Esophagus muscularis mucosa (tissue), 4 donors: ENCODE results near the gene KCNK2. TPM values are rescaled to one million over a fixed set of nuclear protein-coding genes. Genes with fewer than 3 reads are reported as not detected.

ENCODE experiments used
- DNase-seq: peaks from one replicate; pipeline ENCODE4 v3.0.0-alpha.2; 2017; ENCODE audit errors: extremely low spot score
- H3K27ac ChIP-seq, 4 donors: fragments of 200-600 bp; sonication (generic); replicated peaks in 1 of 4; 1 replicate in 3 of 4; 2 replicates in 1 of 4; pipeline ENCODE4 v1.5.1; 2016 to 2019; ENCODE audit warnings: mild to moderate bottlenecking in 1 of 4
- H3K27me3 ChIP-seq, 4 donors: fragments of 200-600 bp; sonication (generic); one replicate each; pipeline versions ENCODE4 v1.5.1 to v1.6.0; 2016 to 2019
- H3K36me3 ChIP-seq, 4 donors: fragments of 200-600 bp; sonication (generic); one replicate each; pipeline ENCODE4 v1.5.1; 2016 to 2019
- H3K4me1 ChIP-seq, 4 donors: fragments of 200-600 bp; sonication (generic); one replicate each; pipeline ENCODE4 v1.5.1; 2016 to 2019
- H3K4me3 ChIP-seq, 4 donors: fragments of 200-600 bp; sonication (generic); 1 replicate in 2 of 4; 2 replicates in 2 of 4; pipeline ENCODE4 v1.5.1; 2016 to 2019; ENCODE audit warnings: mild to moderate bottlenecking in 4 of 4, moderate library complexity in 1 of 4
- H3K9me3 ChIP-seq, 4 donors: fragments of 200-600 bp; sonication (generic); 1 replicate in 3 of 4; 2 replicates in 1 of 4; pipeline ENCODE4 v1.5.1; 2016 to 2019
- EP300 ChIP-seq: sonication (generic); formaldehyde crosslinking; IDR thresholded peaks from one replicate; pipeline ENCODE4 v1.6.1; 2017; ENCODE audit warnings: antibody characterized with exemption
- POLR2A ChIP-seq: fragments of 450-650 bp; IDR thresholded peaks from one replicate; pipeline ENCODE4 v1.6.1; 2017; ENCODE audit warnings: antibody characterized with exemption, moderate library complexity, mild to moderate bottlenecking, low read depth
- POLR2AphosphoS5 ChIP-seq, 2 donors: sonication (generic); formaldehyde crosslinking; IDR thresholded peaks; one replicate each; pipeline ENCODE4 v1.6.1; 2017; ENCODE audit warnings: antibody characterized with exemption in 2 of 2
- WGBS: methylation state at CpG from one replicate; pipeline ENCODE4 v1.1.5; 2018; 5-methylcytosine and 5-hydroxymethylcytosine counted together
- intact Hi-C: fragments of 100-400 bp; cut with DNase I; formaldehyde crosslinking; loops from one replicate; pipeline ENCODE4 v1.15.1; 2023
- total RNA-seq, 4 donors: library from RNA; depleted of rRNA; stranded (reverse); fragments of >200 nt; gene quantifications; one replicate each; pipeline versions ENCODE4 v1.1.0 to v1.2.1, GENCODE V29; 2016
- TF ChIP-seq, protein P1 (sequence below), 3 experiments: fragments of 200-600 bp in 2 of 3; fragments of 450-650 bp in 1 of 3; sonication (generic) in 2 of 3; IDR thresholded peaks; one replicate each; pipeline ENCODE4 v1.5.1; 2017 to 2019; ENCODE audit warnings: antibody characterized with exemption in 3 of 3, mild to moderate bottlenecking in 2 of 3, moderate library complexity in 1 of 3

The KCNK2 gene
- total RNA-seq, 4 donors from 2014 or later, result 0.57 to 3.3 (median 2.8) TPM

DNA sequence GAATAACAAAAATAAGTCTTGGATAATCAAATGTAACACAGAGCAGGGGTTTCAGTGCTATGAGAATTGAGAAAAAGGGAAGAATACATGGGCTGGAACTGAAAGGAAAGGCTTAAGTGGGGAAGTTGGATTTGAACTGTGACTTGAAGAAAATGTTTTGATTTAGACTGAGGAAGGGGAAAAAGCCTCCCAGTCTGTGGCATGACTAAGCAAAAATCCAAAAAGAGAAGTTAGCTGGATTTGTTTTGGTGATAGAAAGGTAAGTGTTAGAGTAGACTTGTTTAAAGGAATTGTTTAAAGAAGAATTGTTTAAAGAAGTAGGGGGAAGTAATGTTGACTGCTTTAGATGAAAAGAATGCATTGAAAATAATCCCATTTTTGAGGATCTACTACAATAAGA is 46.0 kb downstream of the KCNK2 start:
- H3K9me3 ChIP-seq, result no peaks in the 10 kb centered on the region
- H3K4me1 ChIP-seq, result no peaks in the 10 kb centered on the region
- H3K4me3 ChIP-seq, result no peak overlapping the region
- intact Hi-C loops, result no loop called here
- no peaks in the 10 kb centered on the region for H3K36me3 ChIP-seq
- no peaks in the 10 kb centered on the region for H3K27me3 ChIP-seq
- H3K27ac ChIP-seq, result no peak overlapping the region
- TF ChIP-seq, protein P1, sequence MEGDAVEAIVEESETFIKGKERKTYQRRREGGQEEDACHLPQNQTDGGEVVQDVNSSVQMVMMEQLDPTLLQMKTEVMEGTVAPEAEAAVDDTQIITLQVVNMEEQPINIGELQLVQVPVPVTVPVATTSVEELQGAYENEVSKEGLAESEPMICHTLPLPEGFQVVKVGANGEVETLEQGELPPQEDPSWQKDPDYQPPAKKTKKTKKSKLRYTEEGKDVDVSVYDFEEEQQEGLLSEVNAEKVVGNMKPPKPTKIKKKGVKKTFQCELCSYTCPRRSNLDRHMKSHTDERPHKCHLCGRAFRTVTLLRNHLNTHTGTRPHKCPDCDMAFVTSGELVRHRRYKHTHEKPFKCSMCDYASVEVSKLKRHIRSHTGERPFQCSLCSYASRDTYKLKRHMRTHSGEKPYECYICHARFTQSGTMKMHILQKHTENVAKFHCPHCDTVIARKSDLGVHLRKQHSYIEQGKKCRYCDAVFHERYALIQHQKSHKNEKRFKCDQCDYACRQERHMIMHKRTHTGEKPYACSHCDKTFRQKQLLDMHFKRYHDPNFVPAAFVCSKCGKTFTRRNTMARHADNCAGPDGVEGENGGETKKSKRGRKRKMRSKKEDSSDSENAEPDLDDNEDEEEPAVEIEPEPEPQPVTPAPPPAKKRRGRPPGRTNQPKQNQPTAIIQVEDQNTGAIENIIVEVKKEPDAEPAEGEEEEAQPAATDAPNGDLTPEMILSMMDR (IDR thresholded peaks at IDR 0.05), result no peak
- TF ChIP-seq POLR2A, result no peak
- TF ChIP-seq POLR2AphosphoS5 (IDR thresholded peaks at IDR 0.05), result no peak
- TF ChIP-seq EP300, result no peak
- DNase-seq, result no peak

DNA sequence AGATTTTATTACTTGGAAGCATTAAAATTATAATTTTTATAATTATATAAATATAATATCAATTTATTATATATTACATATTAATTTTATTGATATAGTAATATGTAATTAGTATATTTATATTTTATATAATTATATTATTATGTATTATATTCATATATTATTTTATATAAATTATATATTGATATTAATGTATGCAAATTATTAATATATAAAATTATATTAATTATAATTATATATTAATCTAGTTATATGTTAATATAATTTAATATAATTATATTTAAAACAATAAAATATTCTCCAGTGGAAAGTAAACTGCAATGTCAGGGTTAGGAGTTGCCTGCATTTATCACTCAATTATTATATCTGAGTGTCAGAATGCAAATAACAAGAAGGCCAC is 48.8 kb downstream of the KCNK2 start:
- Histone ChIP-seq H3K27ac (no peak overlapping the region), H3K4me1 (no peaks in the 10 kb centered on the region), H3K27me3 (no peaks in the 10 kb centered on the region), H3K4me3 (no peak overlapping the region), H3K36me3 (no peaks in the 10 kb centered on the region), H3K9me3 (no peaks in the 10 kb centered on the region)
- no peak for TF ChIP-seq EP300
- no peak for TF ChIP-seq POLR2AphosphoS5 (IDR thresholded peaks at IDR 0.05)
- no peak for TF ChIP-seq POLR2A
- TF ChIP-seq, protein P1 (IDR thresholded peaks at IDR 0.05), result no peak
- no peak for DNase-seq
- intact Hi-C loops, result no loop called here

DNA sequence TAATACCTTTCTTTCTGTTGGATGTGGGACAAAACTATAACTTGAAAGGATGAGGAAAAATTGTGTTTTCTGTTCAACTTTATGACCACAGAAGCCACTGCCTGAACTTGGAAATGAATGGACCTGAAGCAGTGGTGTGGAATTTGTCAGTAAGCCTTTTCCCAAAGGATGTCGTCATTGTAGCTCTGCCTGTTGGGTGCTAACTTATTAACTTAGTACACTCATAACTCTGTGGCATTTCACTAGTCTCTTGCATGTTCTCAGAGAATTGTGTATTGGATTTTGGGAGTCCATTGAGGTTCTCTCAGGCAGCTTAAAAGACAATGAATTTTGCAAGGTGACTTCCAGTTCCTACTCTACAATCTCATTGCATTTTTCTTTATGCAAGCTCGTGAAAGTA is 49.6 kb downstream of the KCNK2 start:
- TF ChIP-seq, protein P1 (IDR thresholded peaks at IDR 0.05), result no peak
- TF ChIP-seq POLR2A, result no peak
- TF ChIP-seq POLR2AphosphoS5 (IDR thresholded peaks at IDR 0.05), result no peak
- TF ChIP-seq EP300, result no peak
- Histone ChIP-seq H3K27me3 (no peaks in the 10 kb centered on the region), H3K27ac (no peak overlapping the region), H3K4me1 (no peaks in the 10 kb centered on the region), H3K36me3 (no peaks in the 10 kb centered on the region), H3K9me3 (no peaks in the 10 kb centered on the region), H3K4me3 (no peak overlapping the region)
- WGBS, result 71% methylated on average over 2 of the region's 2 CpGs
- no peak for DNase-seq
- intact Hi-C loops, result no loop called here

DNA sequence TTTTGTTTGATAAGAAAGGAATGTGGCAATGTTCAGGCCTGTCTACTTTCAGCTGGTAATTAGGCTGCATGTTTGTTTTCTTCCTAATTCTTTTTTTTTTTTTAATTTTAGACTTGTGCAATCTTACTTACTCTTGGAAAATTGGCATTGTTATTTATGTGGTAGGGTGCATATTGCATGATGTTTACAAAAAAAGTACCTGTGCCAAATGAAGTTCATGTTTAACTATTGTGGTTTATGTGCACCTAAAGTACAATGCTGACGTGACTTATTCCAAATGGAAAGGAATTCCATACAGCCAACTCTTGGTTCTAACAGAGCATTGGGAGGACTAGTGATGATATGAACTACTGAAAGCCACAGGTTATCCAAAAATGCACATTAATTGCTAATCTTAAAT is 51.0 kb downstream of the KCNK2 start:
- TF ChIP-seq EP300, result no peak
- no peak for TF ChIP-seq POLR2AphosphoS5 (IDR thresholded peaks at IDR 0.05)
- no peak for TF ChIP-seq POLR2A
- TF ChIP-seq, protein P1 (IDR thresholded peaks at IDR 0.05), result no peak

DNA sequence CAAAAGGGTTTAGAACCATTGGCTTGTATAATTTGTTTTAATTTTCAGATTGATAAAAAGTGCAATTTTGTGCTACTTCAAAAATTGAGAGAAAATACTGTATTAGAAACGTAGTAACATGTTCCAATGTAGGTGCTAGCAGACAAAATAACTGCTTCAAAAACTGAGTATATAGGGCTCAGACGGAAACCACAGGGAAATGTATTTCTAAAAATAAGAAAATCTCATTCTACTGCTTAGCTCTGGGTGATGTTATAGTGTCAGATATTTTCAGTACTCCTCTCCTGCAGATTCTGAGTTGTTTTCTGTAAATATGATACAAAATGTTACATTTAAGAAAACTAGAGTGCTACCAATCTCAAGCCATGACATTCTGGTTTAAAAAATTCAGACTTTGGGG is 55.4 kb downstream of the KCNK2 start:
- no peak overlapping the region for H3K27ac ChIP-seq
- intact Hi-C loops, result no loop called here
- TF ChIP-seq POLR2AphosphoS5 (IDR thresholded peaks at IDR 0.05) (no peak), POLR2A (no peak), EP300 (no peak)
- TF ChIP-seq, protein P1 (IDR thresholded peaks at IDR 0.05), result no peak
- H3K9me3 ChIP-seq, result peaks cover 0 to 19% (median 0%) of the 10 kb centered on the region in 4 donors
- no peaks in the 10 kb centered on the region for H3K4me1 ChIP-seq
- H3K4me3 ChIP-seq, result no peak overlapping the region
- 50% methylated on average over 2 of the region's 2 CpGs for WGBS
- no peaks in the 10 kb centered on the region for H3K36me3 ChIP-seq
- no peaks in the 10 kb centered on the region for H3K27me3 ChIP-seq
- DNase-seq, result no peak

More for the DNA sequence above, 51.0 kb downstream of the KCNK2 start:
- H3K4me3 ChIP-seq, result no peak overlapping the region
- whole genome bisulfite sequencing, result 56% methylated on average over 1 of the region's 1 CpG
- intact Hi-C loops, result no loop called here
- no peaks in the 10 kb centered on the region for H3K9me3 ChIP-seq
- no peak for DNase-seq
- no peaks in the 10 kb centered on the region for H3K27me3 ChIP-seq
- no peaks in the 10 kb centered on the region for H3K4me1 ChIP-seq
- H3K36me3 ChIP-seq, result no peaks in the 10 kb centered on the region
- H3K27ac ChIP-seq, result no peak overlapping the region
